ENCODE measurements around the gene CSH2.
"Not testable (repeated sequence)": the region's sequence is repeated elsewhere in the genome, so short reads cannot be mapped to it uniquely, and the experiment has no call there.

The CSH2 gene

DNA sequence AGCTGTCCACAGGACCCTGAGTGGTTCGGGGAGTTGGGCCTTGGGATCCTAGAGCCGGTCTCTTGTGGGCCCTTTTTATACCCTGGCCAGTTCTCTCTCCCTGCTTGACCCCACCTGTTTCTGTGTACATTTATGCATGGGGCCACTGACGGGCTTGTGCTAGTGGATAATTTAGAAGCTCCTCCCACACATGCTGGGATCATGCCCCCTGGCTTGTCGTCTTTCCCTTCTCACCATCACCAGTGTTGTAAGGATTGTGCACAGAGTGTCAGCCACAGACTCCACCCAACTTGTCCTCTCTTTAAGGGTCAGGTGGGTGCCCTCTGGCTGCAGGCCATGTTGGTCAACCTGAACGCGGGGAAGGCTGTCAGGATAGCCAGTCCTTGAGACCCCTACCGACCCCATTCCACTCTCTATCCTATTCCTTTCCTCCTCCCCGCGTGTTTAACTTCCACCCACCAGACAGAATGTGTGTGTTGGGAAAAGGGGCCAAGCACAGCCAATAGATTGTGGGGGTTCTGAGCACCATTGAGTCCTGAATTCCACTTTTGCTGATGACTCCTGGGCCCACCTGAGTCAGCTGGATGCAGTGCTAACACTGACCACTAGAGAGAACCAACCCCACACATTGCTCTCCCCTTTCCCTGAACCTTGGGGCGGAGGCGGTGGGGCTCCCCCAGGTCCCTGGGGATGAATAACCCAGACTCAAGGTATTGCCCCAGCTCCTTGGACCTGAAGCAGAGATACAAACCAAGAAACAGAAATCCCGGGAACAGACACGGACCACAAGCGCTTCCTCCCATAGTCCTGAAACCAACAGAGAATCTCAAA, 23.3 kb upstream of the CSH2 start, which contains the start of gene CSH1:
CSH1 (minus strand) TSS at position 51 of the 831 bp plus-strand sequence. CDS start 63 bp downstream, outside the sequence.
- DNase-seq (ENCODE audit: low read depth); H3K4me3 ChIP-seq (ENCODE audit: low read depth, low read length): not testable (repeated sequence)

- DNase-seq (ENCODE audit: low read depth); H3K4me3 ChIP-seq (ENCODE audit: low read depth, low read length): not testable (repeated sequence)
Observed at GRCh38 chr17:63894821-63895220, 21.3 kb upstream of the CSH2 start.

- not testable (repeated sequence) for H3K4me3 ChIP-seq (ENCODE audit: low read depth, low read length); DNase-seq (ENCODE audit: low read depth)
Observed at GRCh38 chr17:63894021-63894420, 20.5 kb upstream of the CSH2 start.

DNA sequence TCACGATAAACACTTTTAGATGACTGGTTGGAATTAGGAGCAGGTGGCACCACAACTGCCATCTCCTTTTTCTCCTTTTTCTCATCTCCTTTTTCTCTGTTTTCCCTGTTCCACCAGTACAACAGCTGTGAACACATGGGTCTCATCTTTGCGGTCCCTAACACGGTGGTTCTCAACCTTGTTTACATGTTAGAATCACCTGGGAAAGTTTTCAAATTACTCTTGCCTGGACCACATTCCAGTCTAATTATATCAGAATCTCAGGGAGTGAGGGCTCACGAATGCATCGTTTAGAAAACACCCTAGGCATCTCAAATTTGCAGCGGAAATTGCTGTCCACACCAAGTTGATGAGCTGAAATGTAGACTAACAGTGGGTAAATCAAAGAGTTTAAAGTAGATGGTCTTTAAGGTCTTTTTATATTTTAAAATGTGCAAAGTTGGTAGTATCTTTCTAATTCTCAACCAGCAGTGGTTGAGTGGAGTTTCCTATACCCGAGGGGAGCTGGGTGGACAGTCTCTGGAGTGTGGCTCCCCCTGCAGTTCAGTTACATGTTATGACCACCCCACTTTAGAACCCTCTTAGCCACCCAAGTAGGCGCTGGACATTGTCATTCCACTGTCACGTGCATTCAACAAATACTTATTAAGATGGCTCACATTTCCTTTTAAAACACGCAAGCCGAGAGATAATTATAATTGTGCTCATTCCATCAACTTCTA, 19.0 kb upstream of the CSH2 start:
- not testable (repeated sequence) for H3K4me3 ChIP-seq (ENCODE audit: low read depth, low read length); DNase-seq (ENCODE audit: low read depth)

- not testable (repeated sequence) for H3K4me3 ChIP-seq (ENCODE audit: low read depth, low read length)
- TF ChIP-seq, protein P1, sequence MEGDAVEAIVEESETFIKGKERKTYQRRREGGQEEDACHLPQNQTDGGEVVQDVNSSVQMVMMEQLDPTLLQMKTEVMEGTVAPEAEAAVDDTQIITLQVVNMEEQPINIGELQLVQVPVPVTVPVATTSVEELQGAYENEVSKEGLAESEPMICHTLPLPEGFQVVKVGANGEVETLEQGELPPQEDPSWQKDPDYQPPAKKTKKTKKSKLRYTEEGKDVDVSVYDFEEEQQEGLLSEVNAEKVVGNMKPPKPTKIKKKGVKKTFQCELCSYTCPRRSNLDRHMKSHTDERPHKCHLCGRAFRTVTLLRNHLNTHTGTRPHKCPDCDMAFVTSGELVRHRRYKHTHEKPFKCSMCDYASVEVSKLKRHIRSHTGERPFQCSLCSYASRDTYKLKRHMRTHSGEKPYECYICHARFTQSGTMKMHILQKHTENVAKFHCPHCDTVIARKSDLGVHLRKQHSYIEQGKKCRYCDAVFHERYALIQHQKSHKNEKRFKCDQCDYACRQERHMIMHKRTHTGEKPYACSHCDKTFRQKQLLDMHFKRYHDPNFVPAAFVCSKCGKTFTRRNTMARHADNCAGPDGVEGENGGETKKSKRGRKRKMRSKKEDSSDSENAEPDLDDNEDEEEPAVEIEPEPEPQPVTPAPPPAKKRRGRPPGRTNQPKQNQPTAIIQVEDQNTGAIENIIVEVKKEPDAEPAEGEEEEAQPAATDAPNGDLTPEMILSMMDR (conservative IDR thresholded peaks at IDR 0.05; ENCODE audit: low read depth, low read length), result peak; percentile 48
- DNase-seq (ENCODE audit: low read depth), result peak; percentile 28
Observed at GRCh38 chr17:63889026-63889848, 15.8 kb upstream of the CSH2 start.

DNA sequence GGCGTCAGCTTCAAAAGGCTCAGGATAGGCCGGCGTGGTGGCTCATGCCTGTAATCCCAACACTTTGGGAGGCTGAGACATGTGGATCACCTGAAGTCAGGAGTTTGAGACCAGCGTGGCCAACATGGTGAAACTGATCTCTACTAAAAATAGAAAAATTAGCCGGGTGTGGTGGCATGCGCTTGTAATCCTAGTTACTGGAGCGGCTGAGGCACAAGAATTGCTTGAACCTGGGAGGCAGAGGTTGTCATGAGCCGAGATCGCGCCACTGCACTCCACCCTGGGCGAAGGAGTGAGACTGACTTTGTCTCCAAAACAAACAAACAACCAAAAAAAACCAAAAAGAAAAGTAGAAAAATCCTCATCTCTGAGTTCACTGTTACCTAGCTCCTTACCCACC, 11.6 kb upstream of the CSH2 start:
- not testable (repeated sequence) for DNase-seq (ENCODE audit: low read depth); H3K4me3 ChIP-seq (ENCODE audit: low read depth, low read length)

GRCh38 chr17:63882626-63883126, 9.2 kb upstream of the CSH2 start:
- DNase-seq (ENCODE audit: low read depth); H3K4me3 ChIP-seq (ENCODE audit: low read depth, low read length): not testable (repeated sequence)

DNA sequence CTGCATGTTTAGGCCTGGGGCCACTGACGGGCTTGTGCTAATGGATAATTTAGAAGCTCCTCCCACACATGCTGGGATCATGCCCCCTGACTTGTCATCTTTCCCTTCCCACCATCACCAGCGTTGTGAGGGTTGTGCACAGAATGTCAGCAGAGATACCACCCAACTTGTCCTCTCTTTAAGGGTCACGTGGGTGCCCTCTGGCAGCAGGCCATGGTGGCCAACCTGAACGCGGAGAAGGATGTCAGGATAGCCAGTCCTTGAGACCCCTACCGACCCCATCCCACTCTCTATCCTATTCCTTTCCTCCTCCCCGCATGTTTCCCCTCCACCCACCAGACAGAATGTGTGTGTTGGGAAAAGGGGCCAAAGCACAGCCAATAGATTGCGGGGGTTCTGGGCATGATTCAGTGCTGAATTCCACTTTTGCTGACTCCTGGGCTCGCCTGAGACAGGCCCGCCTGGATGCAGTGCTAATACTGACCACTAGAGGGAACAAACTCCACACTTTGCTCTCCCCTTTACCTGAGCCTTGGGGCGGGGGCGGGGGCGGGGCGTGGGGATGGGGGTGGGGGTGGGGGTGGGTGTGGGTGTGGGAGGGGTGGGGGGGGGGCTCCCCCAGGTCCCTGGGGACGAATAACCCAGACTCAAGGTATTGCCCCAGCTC, 8.6 kb upstream of the CSH2 start, which contains the start of gene GH2:
GH2 (minus strand) TSS at position 10 of the 667 bp plus-strand sequence. CDS start 143 bp downstream, outside the sequence.
- H3K4me3 ChIP-seq (ENCODE audit: low read depth, low read length), result no peak within 1 kb of the TSS
- TF ChIP-seq, protein P1 (conservative IDR thresholded peaks at IDR 0.05; ENCODE audit: low read depth, low read length), result peak; percentile 73
- DNase-seq (ENCODE audit: low read depth), result peak; percentile 62

GRCh38 chr17:63881337-63881736, 7.9 kb upstream of the CSH2 start:
- DNase-seq (ENCODE audit: low read depth); H3K4me3 ChIP-seq (ENCODE audit: low read depth, low read length): not testable (repeated sequence)

GRCh38 chr17:63880706-63881105, 7.2 kb upstream of the CSH2 start:
- no peak overlapping the region for H3K4me3 ChIP-seq (ENCODE audit: low read depth, low read length)
- no peak for DNase-seq (ENCODE audit: low read depth)
- TF ChIP-seq, protein P1 (conservative IDR thresholded peaks at IDR 0.05; ENCODE audit: low read depth, low read length), result no peak

DNA sequence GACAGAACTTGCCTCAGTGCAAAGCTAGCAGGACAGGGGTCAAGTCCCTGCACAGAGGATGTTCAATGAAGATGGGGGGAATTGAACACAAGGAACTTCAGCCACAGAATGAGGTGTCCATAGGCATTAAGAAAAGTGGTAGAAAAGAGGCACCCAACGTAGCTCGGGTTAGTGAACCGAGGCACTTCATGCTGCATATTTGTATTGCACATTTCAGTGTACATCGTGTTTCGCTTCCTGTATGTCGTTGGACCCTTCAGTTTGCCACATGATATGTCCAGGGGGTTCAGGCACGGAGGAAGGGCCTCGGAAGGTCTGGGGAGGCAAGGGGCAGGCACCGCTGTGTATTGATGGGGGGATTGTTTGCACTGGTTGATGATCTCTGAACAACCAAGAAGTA, 4.9 kb upstream of the CSH2 start:
- not testable (repeated sequence) for H3K4me3 ChIP-seq (ENCODE audit: low read depth, low read length); DNase-seq (ENCODE audit: low read depth)

- not testable (repeated sequence) for H3K4me3 ChIP-seq (ENCODE audit: low read depth, low read length); DNase-seq (ENCODE audit: low read depth)
Observed at GRCh38 chr17:63874693-63875092, 1.2 kb upstream of the CSH2 start.

DNA sequence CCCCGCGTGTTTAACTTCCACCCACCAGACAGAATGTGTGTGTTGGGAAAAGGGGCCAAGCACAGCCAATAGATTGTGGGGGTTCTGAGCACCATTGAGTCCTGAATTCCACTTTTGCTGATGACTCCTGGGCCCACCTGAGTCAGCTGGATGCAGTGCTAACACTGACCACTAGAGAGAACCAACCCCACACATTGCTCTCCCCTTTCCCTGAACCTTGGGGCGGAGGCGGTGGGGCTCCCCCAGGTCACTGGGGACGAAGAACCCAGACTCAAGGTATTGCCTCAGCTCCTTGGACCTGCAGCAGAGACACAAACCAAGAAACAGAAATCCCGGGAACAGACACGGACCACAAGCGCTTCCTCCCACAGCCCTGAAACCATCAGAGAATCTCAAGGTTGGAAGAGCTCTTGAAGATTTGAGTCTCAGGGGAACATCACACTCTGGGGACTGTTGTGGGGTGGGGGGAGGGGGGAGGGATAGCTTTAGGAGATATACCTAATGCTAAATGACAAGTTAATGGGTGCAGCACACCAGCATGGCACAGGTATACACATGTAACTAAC, 667 bp upstream of the CSH2 start:
- DNase-seq (ENCODE audit: low read depth), result not testable (repeated sequence)

More for the DNA sequence above, 667 bp upstream of the CSH2 start:
- H3K4me3 ChIP-seq (ENCODE audit: low read depth, low read length), result not testable (repeated sequence)
